NT2/D1 (cell line): ENCODE data around the gene GJA1.

Experiments used
- SUZ12 ChIP-seq: IDR thresholded peaks from 2 replicates; pipeline ENCODE4 v1.6.1; 2011; ENCODE audit not compliant: insufficient read length, insufficient read depth; ENCODE audit errors: extremely low read depth
- YY1 ChIP-seq: IDR thresholded peaks from 2 replicates; pipeline ENCODE4 v1.6.1; 2011; ENCODE audit not compliant: insufficient read length, insufficient read depth
- ZNF274 ChIP-seq: IDR thresholded peaks from 2 replicates; pipeline ENCODE4 v1.6.1; 2011; ENCODE audit warnings: mild to moderate bottlenecking, low read depth, low read length

GRCh38 chr6:121460170-121460569, 24.7 kb downstream of the GJA1 start:
- TF ChIP-seq ZNF274: no peak
- TF ChIP-seq YY1: no peak
- no peak for TF ChIP-seq SUZ12
